DMS153 (cell line): ENCODE measurements around the gene STXBP5.

Experiments
- DNase-seq: peaks from one replicate; lab custom pipeline; 2025; lab: John Stamatoyannopoulos, UW

STXBP5 gene

GRCh38 chr6:147211349-147211748 is 7.1 kb downstream of the STXBP5 start:
- no peak for DNase-seq

GRCh38 chr6:147211831-147212230 is 7.6 kb downstream of the STXBP5 start:
- DNase-seq, result no peak

- no peak for DNase-seq
Measured at GRCh38 chr6:147212622-147213021, 8.4 kb downstream of the STXBP5 start.

GRCh38 chr6:147213772-147214171 is 9.6 kb downstream of the STXBP5 start:
- no peak for DNase-seq

GRCh38 chr6:147214248-147215227 is 10.3 kb downstream of the STXBP5 start:
- DNase-seq, result no peak

- DNase-seq, result no peak
Measured at GRCh38 chr6:147216915-147217314, 12.7 kb downstream of the STXBP5 start.

- DNase-seq, result no peak
Measured at GRCh38 chr6:147217840-147218404, 13.7 kb downstream of the STXBP5 start.

GRCh38 chr6:147218797-147219196 is 14.6 kb downstream of the STXBP5 start:
- no peak for DNase-seq

GRCh38 chr6:147219463-147219862 is 15.2 kb downstream of the STXBP5 start:
- no peak for DNase-seq

GRCh38 chr6:147220345-147220744 is 16.1 kb downstream of the STXBP5 start:
- DNase-seq, result no peak

GRCh38 chr6:147221739-147222138 is 17.5 kb downstream of the STXBP5 start:
- no peak for DNase-seq

GRCh38 chr6:147222160-147222838 is 18.1 kb downstream of the STXBP5 start:
- no peak for DNase-seq

- no peak for DNase-seq
Measured at GRCh38 chr6:147223736-147224135, 19.5 kb downstream of the STXBP5 start.

- DNase-seq, result no peak
Measured at GRCh38 chr6:147226163-147226724, 22.0 kb downstream of the STXBP5 start.

- no peak for DNase-seq
Measured at GRCh38 chr6:147226877-147227276, 22.7 kb downstream of the STXBP5 start.

- DNase-seq, result no peak
Measured at GRCh38 chr6:147227770-147228320, 23.6 kb downstream of the STXBP5 start.

- DNase-seq, result no peak
Measured at GRCh38 chr6:147231589-147231988, 27.4 kb downstream of the STXBP5 start.

- DNase-seq, result no peak
Measured at GRCh38 chr6:147234685-147235084, 30.5 kb downstream of the STXBP5 start.

- peak; percentile 16 for DNase-seq
Measured at GRCh38 chr6:147238164-147238563, 33.9 kb downstream of the STXBP5 start.

GRCh38 chr6:147238906-147239305 is 34.7 kb downstream of the STXBP5 start:
- DNase-seq, result no peak

GRCh38 chr6:147244832-147245231 is 40.6 kb downstream of the STXBP5 start:
- no peak for DNase-seq

GRCh38 chr6:147245693-147246092 is 41.5 kb downstream of the STXBP5 start:
- DNase-seq, result no peak
